HepG2 (cell line): Measurements from ENCODE around the gene TMEM108. TPM values are rescaled to one million over a fixed set of nuclear protein-coding genes. Genes with fewer than 3 reads are reported as not detected.

Source experiments
- ATAC-seq: fragments of 200-7000 bp; cut with Tn5 transposase; 3 replicates; pipeline ENCODE4 v1.9.1; 2020; ENCODE audit warnings: mild to moderate bottlenecking, moderate library complexity
- BruUV-seq: library from RNA; stranded (reverse); fragments of 400-500 nt; replicated peaks from 2 replicates; lab custom pipeline; 2021; lab: Mats Ljungman, UMichigan
- CTCF ChIA-PET: fragments of 300-600 bp; formaldehyde crosslinking; extraction: SDS; loops from one replicate; lab custom pipeline; 2021; ENCODE audit warnings: low total read pairs, inconsistent platforms, low intra/inter-chr PET ratio; lab: Yijun Ruan, JAX
- POLR2A ChIA-PET: fragments of 350-600 bp; sonication (Branson Sonifier 250); formaldehyde crosslinking; loops from one replicate; lab custom pipeline; 2020; ENCODE audit warnings: antibody characterized with exemption, inconsistent platforms; lab: Yijun Ruan, JAX
- DNase-seq: peaks from one replicate; pipeline ENCODE4 v3.0.0-alpha.2; 2015; ENCODE audit warnings: low spot score
- FAIRE-seq: peaks from 3 replicates; lab custom pipeline; 2011; peaks lifted over from hg19 to GRCh38; lab: Jason Lieb, UNC
- H2AFZ ChIP-seq: one replicate; pipeline ENCODE4 v1.6.1; 2011; ENCODE audit warnings: low read length, inconsistent platforms
- H3K27ac ChIP-seq: fragments of 300-600 bp; 3 replicates; pipeline ENCODE4 v1.8.0; 2011; ENCODE audit warnings: mixed run types, mild to moderate bottlenecking, mixed read lengths, low read length, inconsistent platforms; ENCODE audit not compliant: insufficient read depth; ENCODE audit errors: extremely low read length
- H3K27me3 ChIP-seq, 2 experiments: fragments of 200-600 bp in 1 of 2; 2 replicates in 1 of 2; 3 replicates in 1 of 2; pipeline versions ENCODE4 v1.6.0 to v1.8.0; 2011; ENCODE audit warnings: low read length in 2 of 2, mild to moderate bottlenecking in 2 of 2, moderate library complexity in 2 of 2, inconsistent platforms in 1 of 2; ENCODE audit not compliant: insufficient read depth in 2 of 2, control insufficient read depth in 1 of 2
- H3K36me3 ChIP-seq, 2 experiments: fragments of 200-600 bp in 1 of 2; replicated peaks in 1 of 2; 2 replicates in 1 of 2; 3 replicates in 1 of 2; pipeline versions ENCODE4 v1.5.1 to v1.8.0; 2011; ENCODE audit warnings: low read length in 2 of 2, inconsistent platforms in 1 of 2; ENCODE audit not compliant: insufficient read depth in 2 of 2, control insufficient read depth in 1 of 2
- H3K4me1 ChIP-seq: 2 replicates; pipeline ENCODE4 v1.5.1; 2012; ENCODE audit warnings: low read length, inconsistent platforms; ENCODE audit not compliant: insufficient read depth
- H3K4me2 ChIP-seq: 2 replicates; pipeline ENCODE4 v1.6.0; 2011; ENCODE audit warnings: low read depth, low read length, inconsistent platforms
- H3K4me3 ChIP-seq, 3 experiments: fragments of 200-600 bp in 1 of 3; sonication (generic), shearing (Covaris generic) in 1 of 3; replicated peaks in 1 of 3; 2 replicates each; pipeline ENCODE4 v1.5.1; 2011 to 2016; ENCODE audit warnings: low read length in 3 of 3, inconsistent platforms in 2 of 3, low read depth in 2 of 3, mild to moderate bottlenecking in 2 of 3, control low read depth in 1 of 3, mixed read lengths in 1 of 3; ENCODE audit not compliant: insufficient read depth in 1 of 3
- H3K79me2 ChIP-seq: one replicate; pipeline ENCODE4 v1.6.1; 2011; ENCODE audit warnings: low read length, inconsistent platforms; ENCODE audit not compliant: insufficient read depth
- H3K9ac ChIP-seq: 2 replicates; pipeline ENCODE4 v1.6.0; 2011; ENCODE audit warnings: mild to moderate bottlenecking, low read depth, low read length, inconsistent platforms; ENCODE audit not compliant: insufficient read depth
- H3K9me3 ChIP-seq: 2 replicates; pipeline ENCODE4 v1.5.1; 2012; ENCODE audit warnings: mild to moderate bottlenecking, low read length
- H4K20me1 ChIP-seq: 2 replicates; pipeline ENCODE4 v1.6.0; 2011; ENCODE audit warnings: inconsistent platforms, mild to moderate bottlenecking, low read length, moderate library complexity; ENCODE audit not compliant: insufficient read depth
- CEBPB ChIP-seq: IDR thresholded peaks from 2 replicates; pipeline ENCODE4 v1.6.1; 2011; ENCODE audit warnings: low read depth, low read length, improper control_type of control experiment, borderline replicate concordance
- HDAC2 ChIP-seq: sonication (generic); formaldehyde crosslinking; IDR thresholded peaks from 2 replicates; pipeline ENCODE4 v1.4.0; 2020; ENCODE audit warnings: missing genetic modification reagents
- HIC2 ChIP-seq: sonication (generic); formaldehyde crosslinking; IDR thresholded peaks from 2 replicates; pipeline ENCODE4 v1.9.0; 2022; ENCODE audit warnings: low read depth, missing genetic modification reagents
- HOMEZ ChIP-seq: IDR thresholded peaks from 2 replicates; pipeline ENCODE4 v1.6.1; 2016; ENCODE audit warnings: low read depth
- KDM3A ChIP-seq: IDR thresholded peaks from 2 replicates; pipeline ENCODE4 v1.6.1; 2018; ENCODE audit warnings: low read depth, missing compliant biosample characterization
- MXD1 ChIP-seq: sonication (generic); formaldehyde crosslinking; IDR thresholded peaks from 2 replicates; pipeline ENCODE4 v1.4.0; 2020; ENCODE audit warnings: mild to moderate bottlenecking, missing genetic modification reagents
- NCOR1 ChIP-seq: fragments of 200-600 bp; sonication (generic); IDR thresholded peaks from 2 replicates; pipeline ENCODE4 v1.7.0; 2017; ENCODE audit warnings: antibody characterized with exemption, low read length, borderline replicate concordance
- POLR2A ChIP-seq, 2 experiments: IDR thresholded peaks; 2 replicates each; pipeline ENCODE4 v1.6.1; 2011; ENCODE audit warnings: low read depth in 2 of 2, low read length in 2 of 2, mild to moderate bottlenecking in 1 of 2, moderate library complexity in 1 of 2; ENCODE audit not compliant: insufficient read depth in 1 of 2
- RFXAP ChIP-seq: sonication (generic); formaldehyde crosslinking; IDR thresholded peaks from 2 replicates; pipeline ENCODE4 v1.4.0; 2020; ENCODE audit warnings: missing genetic modification reagents, borderline replicate concordance
- ZBTB43 ChIP-seq: sonication (generic); formaldehyde crosslinking; conservative IDR thresholded peaks from 2 replicates; pipeline ENCODE4 v1.4.0; 2020; ENCODE audit warnings: missing genetic modification reagents
- ZBTB7A ChIP-seq: sonication (generic); formaldehyde crosslinking; IDR thresholded peaks from 2 replicates; pipeline ENCODE4 v1.8.0; 2022; ENCODE audit warnings: mild to moderate bottlenecking, missing genetic modification reagents
- ZFP36L1 ChIP-seq: sonication (generic); formaldehyde crosslinking; IDR thresholded peaks from 2 replicates; pipeline ENCODE4 v1.8.0; 2022; ENCODE audit warnings: mild to moderate bottlenecking, missing genetic modification reagents, moderate library complexity
- ZNF235 ChIP-seq: sonication (generic); formaldehyde crosslinking; IDR thresholded peaks from 2 replicates; pipeline ENCODE4 v1.8.1; 2023; ENCODE audit warnings: mild to moderate bottlenecking, missing genetic modification reagents, borderline replicate concordance
- ZNF343 ChIP-seq: sonication (generic); formaldehyde crosslinking; IDR thresholded peaks from 2 replicates; pipeline ENCODE4 v1.4.0; 2020; ENCODE audit warnings: mild to moderate bottlenecking, missing genetic modification reagents
- ZNF382 ChIP-seq: sonication (generic); formaldehyde crosslinking; IDR thresholded peaks from 2 replicates; pipeline ENCODE4 v1.5.0; 2020; ENCODE audit warnings: missing genetic modification reagents, mild to moderate bottlenecking, borderline replicate concordance
- ZNF558 ChIP-seq: sonication (generic); formaldehyde crosslinking; IDR thresholded peaks from 2 replicates; pipeline ENCODE4 v1.9.0; 2022; ENCODE audit warnings: mild to moderate bottlenecking, missing genetic modification reagents, borderline replicate concordance
- ZNF580 ChIP-seq: IDR thresholded peaks from 2 replicates; pipeline ENCODE4 v1.6.1; 2016; ENCODE audit warnings: low read depth, borderline replicate concordance
- ZNF713 ChIP-seq: sonication (generic); formaldehyde crosslinking; IDR thresholded peaks from 2 replicates; pipeline ENCODE4 v1.4.0; 2020; ENCODE audit warnings: mild to moderate bottlenecking, missing genetic modification reagents
- ZNF720 ChIP-seq: sonication (generic); formaldehyde crosslinking; IDR thresholded peaks from 2 replicates; pipeline ENCODE4 v1.4.0; 2020; ENCODE audit warnings: missing genetic modification reagents
- ZNF761 ChIP-seq: sonication (generic); formaldehyde crosslinking; conservative IDR thresholded peaks from 2 replicates; pipeline ENCODE4 v1.4.0; 2020; ENCODE audit warnings: mild to moderate bottlenecking, missing genetic modification reagents
- WGBS: methylation state at CpG from one replicate; pipeline ENCODE4 v1.1.6; 2017; ENCODE audit warnings: low lambda C conversion rate; 5-methylcytosine and 5-hydroxymethylcytosine counted together
- in situ Hi-C: cut with HindIII; loops from 2 replicates; pipeline ENCODE4 v1.10.0; 2017; ENCODE audit warnings: low pct_unique_long_range_greater_than_20kb; ENCODE audit not compliant: extremely low pct_ligation_motif_present
- intact Hi-C: fragments of 100-400 bp; cut with micrococcal nuclease; formaldehyde crosslinking; loops from one replicate; pipeline ENCODE4 v1.10.0; 2022; ENCODE audit not compliant: unreplicated experiment
- polyA plus RNA-seq, 8 experiments: library from polyadenylated mRNA; depleted of rRNA in 3 of 8; stranded (reverse) in 7 of 8; unstranded in 1 of 8; fragments of >200 nt; fragmentation: Illumina TruSeq in 4 of 8; extraction: Trizol in 4 of 8; gene quantifications; 2 replicates each; pipeline versions ENCODE4 v1.2.1 to v1.2.3, GENCODE V29; 2011 to 2016; ENCODE audit warnings: low read depth in 4 of 8, missing spikeins in 1 of 8, mixed read lengths in 1 of 8; ENCODE audit not compliant: insufficient read depth in 1 of 8
- total RNA-seq, 5 experiments: library from RNA; depleted of rRNA; stranded (reverse); fragments of >200 nt; fragmentation: Illumina TruSeq; extraction: Trizol; gene quantifications; 2 replicates each; pipeline ENCODE4 v1.2.3, GENCODE V29; 2016; ENCODE audit warnings: low read depth in 1 of 5

TMEM108 gene
- total and polyA plus RNA-seq, 2 of the 13 experiments (the other 11 are each of a cell fraction or from before 2014, with no cell fraction given): not detected

- CTCF ChIA-PET: no interaction called here
- POLR2A ChIA-PET: no interaction called here
- WGBS: 66% methylated on average over 2 of the region's 3 CpGs
- TF ChIP-seq ZBTB7A (no peak), ZNF558 (CRISPR knock-in tag) (no peak), HIC2 (CRISPR knock-in tag) (no peak), ZNF235 (CRISPR knock-in tag) (no peak), RFXAP (CRISPR knock-in tag) (no peak), NCOR1 (no peak), ZNF580 (no peak), ZFP36L1 (CRISPR knock-in tag) (no peak), HDAC2 (CRISPR knock-in tag) (no peak), ZNF761 (CRISPR knock-in tag) (no peak), CEBPB (no peak), HOMEZ (CRISPR knock-in tag) (no peak), MXD1 (no peak), KDM3A (CRISPR knock-in tag) (no peak), ZNF713 (CRISPR knock-in tag) (no peak), ZNF382 (CRISPR knock-in tag) (no peak), ZBTB43 (CRISPR knock-in tag) (no peak), ZNF343 (CRISPR knock-in tag) (no peak), ZNF720 (no peak), POLR2A (IDR thresholded peaks at IDR 0.05; ENCODE audit: insufficient read depth in 1 of 2, low read depth in 2 of 2, low read length in 2 of 2) (no peak)
- in situ Hi-C loops (no loop called here), intact Hi-C loops (no loop called here)
- Histone ChIP-seq H3K27ac (no peak overlapping the region), H3K36me3 (no peaks in the 10 kb centered on the region), H3K9ac (no peak overlapping the region), H3K27me3 (no peaks in the 10 kb centered on the region; a peak in 2 of 5 replicates), H2AFZ (no peak overlapping the region), H3K9me3 (no peaks in the 10 kb centered on the region), H3K4me1 (no peaks in the 10 kb centered on the region), H3K4me2 (no peak overlapping the region), H3K79me2 (no peaks in the 10 kb centered on the region), H3K4me3 (no peak overlapping the region), H4K20me1 (no peaks in the 10 kb centered on the region)
- ATAC-seq (no peak), DNase-seq (no peak), FAIRE-seq (no peak)
- BruUV-seq: no TSS peak
These were observed 329.2 kb downstream of the TMEM108 start for GRCh38 chr3:133367403-133367802.
